Stromal cell of bone marrow (primary cell): Measurements from ENCODE around the gene VCL.
"Not testable (repeated sequence)": the region's sequence is repeated elsewhere in the genome, so short reads cannot be mapped to it uniquely, and the experiment has no call there.

ENCODE experiments used
- DNase-seq: peaks from one replicate; pipeline ENCODE4 v3.0.0-alpha.2; 2012; ENCODE audit warnings: low read depth

VCL gene

DNA sequence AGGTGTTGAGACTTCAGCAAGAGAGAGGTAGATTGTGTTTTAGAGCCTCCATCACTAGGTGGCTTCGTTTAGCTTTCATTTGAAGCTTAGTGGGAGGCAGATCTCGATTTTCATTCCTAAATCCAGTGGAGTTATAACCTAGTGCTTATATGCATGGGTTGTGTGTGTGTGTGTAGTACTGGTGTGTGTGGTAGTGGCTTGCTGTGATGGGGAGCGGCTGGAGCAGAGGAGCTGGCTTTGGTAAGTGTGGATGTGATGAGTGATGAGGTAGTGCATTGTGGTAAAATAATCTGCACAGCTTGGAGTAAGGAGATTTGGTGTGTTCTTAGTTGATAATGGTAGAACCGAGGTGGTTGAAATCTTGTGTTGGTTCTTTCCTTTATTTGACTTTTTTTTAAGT is 109.5 kb downstream of the VCL start:
- DNase-seq = no peak

DNA sequence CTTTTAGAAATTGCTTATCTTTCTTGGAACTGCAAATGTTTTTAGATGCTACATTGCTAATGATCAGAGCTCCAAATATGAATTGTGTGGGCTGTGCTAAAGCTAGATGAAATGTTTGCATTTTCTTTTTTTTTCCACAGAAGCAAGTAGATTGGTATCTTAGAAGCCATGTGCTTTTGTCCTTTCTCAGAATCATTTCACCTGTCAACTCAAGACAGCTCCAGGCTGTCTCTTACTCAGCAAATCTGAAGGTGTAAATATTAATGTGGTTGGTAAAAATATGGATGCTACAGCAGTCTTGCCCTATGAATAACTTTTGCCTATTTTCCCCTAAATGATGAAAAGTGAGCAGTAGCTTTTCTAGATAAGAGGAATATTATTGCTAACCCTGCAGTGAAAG is 111.5 kb downstream of the VCL start:
- DNase-seq = no peak

GRCh38 chr10:74110120-74110519 is 112.2 kb downstream of the VCL start:
- no peak for DNase-seq

DNA sequence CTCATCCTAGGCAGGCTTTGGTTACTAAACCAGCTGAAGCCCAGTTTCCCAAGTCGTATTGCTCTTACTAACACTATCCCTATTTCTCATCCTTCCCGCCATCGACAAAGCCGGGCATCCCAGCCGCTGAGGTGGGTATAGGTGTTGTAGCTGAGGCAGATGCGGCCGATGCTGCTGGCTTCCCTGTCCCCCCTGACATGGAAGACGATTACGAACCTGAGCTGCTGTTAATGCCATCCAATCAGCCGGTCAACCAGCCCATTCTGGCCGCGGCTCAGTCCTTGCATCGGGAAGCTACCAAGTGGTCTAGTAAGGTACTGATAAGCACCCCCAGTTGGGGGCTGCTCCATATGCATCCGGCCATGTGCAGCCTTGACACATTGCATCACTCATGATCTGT is 113.9 kb downstream of the VCL start:
- no peak for DNase-seq

DNA sequence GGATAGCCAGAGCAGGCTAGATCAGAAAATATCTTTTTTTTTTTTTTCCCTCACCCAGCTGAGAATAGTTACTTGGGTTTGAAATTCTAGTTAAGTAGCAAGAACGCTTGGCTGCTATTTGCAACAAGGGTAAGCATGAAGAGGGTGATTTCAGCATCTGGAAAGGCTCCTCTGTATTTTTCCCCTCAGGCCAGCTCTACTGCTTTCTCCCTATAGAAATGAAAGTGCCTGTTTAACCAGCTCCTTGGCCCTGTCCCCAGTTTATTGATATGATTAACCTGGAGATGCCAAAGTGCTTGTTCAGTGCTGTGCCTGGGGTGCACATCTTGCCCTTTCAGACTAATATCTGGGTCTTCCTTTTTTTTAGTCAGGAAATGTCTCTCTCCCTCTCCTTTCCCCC is 115.6 kb downstream of the VCL start:
- no peak for DNase-seq

DNA sequence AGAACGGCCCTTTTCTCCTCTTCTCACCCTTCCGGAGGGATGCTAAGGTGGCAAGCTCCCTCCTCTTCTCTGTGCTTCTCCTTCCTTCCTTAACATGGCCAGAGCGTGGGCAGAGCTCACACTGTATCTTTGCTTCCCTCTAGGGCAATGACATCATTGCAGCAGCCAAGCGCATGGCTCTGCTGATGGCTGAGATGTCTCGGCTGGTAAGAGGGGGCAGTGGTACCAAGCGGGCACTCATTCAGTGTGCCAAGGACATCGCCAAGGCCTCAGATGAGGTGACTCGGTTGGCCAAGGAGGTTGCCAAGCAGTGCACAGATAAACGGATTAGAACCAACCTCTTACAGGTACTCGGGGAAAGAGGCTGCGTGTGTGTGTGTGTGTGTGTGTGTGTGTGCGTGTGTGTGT is 116.1 kb downstream of the VCL start:
- no peak for DNase-seq

- no peak for DNase-seq
These were observed 119.8 kb downstream of the VCL start for GRCh38 chr10:74117738-74118137.

DNA sequence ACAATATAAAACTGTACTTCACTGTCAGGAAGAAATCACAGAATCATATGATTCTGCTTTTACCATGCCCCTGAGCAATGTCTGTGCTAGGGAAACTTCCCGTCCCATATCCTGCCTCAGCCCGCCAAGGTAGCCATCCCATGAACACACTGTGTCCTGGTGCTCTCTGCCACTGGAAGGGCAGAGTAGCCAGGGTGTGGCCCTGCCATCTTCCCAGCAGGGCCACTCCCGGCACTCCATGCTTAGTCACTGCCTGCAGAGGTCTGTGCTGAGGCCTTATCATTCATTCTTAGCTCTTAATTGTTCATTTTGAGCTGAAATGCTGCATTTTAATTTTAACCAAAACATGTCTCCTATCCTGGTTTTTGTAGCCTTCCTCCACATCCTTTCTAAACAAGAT is 120.9 kb downstream of the VCL start:
- DNase-seq = no peak

DNA sequence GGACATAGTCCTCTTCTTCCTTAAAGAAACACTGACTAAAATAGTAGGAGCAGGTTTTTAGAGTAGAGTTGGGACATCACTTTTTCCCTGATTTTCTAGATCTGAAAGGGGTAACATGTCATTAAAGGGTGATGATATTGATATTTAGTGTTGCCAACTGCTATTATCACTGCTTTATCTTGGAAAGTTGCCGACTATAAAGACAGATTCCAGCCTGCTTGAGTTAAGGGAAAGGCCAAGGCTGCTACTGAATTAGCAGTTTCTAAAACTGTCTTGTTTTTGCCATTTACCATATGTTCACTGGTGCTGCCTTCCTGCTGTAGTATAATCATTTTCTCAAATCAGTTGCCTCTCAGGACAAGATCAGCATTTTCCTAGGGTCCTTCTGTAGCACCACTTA is 123.0 kb downstream of the VCL start:
- DNase-seq = no peak

GRCh38 chr10:74121368-74121767 is 123.5 kb downstream of the VCL start:
- DNase-seq = no peak

DNA sequence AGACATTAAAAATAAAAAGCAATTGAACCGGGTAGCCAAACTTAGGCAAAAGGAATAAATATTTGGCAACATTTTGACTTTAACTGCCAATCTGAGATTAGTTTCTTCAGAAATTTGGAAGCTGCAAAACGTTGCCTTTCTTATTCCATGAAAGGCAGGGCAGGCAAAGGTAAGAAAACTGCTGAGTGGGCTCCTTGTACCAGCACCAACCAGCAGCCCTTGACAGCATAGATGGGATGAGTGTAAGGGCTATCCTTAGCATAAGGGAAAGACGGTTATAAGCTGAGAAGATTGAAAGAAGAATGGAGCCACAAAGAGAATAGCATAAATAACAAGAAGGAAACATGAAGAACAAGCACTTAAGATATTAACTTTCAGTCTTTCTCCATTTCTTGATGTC is 124.1 kb downstream of the VCL start:
- no peak for DNase-seq

GRCh38 chr10:74123081-74123480 is 125.2 kb downstream of the VCL start:
- DNase-seq = no peak

- DNase-seq = peak; percentile 54
These were observed 136.3 kb downstream of the VCL start for GRCh38 chr10:74133923-74134820.

- no peak for DNase-seq
These were observed 137.5 kb downstream of the VCL start for GRCh38 chr10:74135452-74135851.

- no peak for DNase-seq
These were observed 140.1 kb downstream of the VCL start for GRCh38 chr10:74137992-74138391.

GRCh38 chr10:74138596-74138995 is 140.7 kb downstream of the VCL start:
- DNase-seq = not testable (repeated sequence)

DNA sequence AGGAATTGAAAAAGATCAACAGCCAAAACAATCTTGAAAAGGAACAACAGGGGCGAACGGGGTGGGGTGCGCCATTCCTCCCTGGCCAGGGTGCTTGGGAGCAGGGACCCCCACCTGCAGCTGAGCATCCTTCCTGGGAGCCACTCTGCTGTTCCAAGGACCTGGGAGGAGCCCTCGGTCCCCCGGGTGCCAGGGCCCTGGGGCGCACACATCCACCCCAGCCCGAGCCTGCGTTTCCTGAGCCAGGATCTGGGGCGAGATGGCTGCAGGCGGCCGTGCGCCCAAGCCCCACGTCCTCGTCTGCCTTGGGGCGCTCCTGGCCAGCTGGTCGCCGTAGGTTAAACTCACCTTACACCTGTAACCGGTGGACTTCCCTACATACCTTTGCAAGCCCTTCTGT is 142.1 kb downstream of the VCL start:
- no peak for DNase-seq

GRCh38 chr10:74140553-74140952 is 142.6 kb downstream of the VCL start:
- no peak for DNase-seq

- peak; percentile 91 for DNase-seq
These were observed 147.2 kb downstream of the VCL start for GRCh38 chr10:74145133-74145532.

- not testable (repeated sequence) for DNase-seq
These were observed 149.1 kb downstream of the VCL start for GRCh38 chr10:74146980-74147379.

GRCh38 chr10:74150204-74150989 is 152.5 kb downstream of the VCL start, which contains the start of gene AP3M1:
AP3M1 (minus strand) TSS chr10:74150828; CDS start chr10:74138379, 12,449 bp downstream.
- DNase-seq = no peak

- DNase-seq = peak; percentile 97
These were observed 153.3 kb downstream of the VCL start, which contains the start of gene ADK for GRCh38 chr10:74150990-74151878. ADK (plus strand) TSS chr10:74151221; CDS start chr10:74151279, 58 bp downstream.
